Naive B cell (primary cell): Measurements from ENCODE around the gene PRPF4. TPM values are rescaled to one million over a fixed set of nuclear protein-coding genes. Genes with fewer than 3 reads are reported as not detected.
A peak's percentile ranks its signal among the peaks of the same experiment; 100 is the strongest.

ENCODE experiments used
- ATAC-seq, 2 donors: fragments of 150-1000 bp; cut with Tn5 transposase; 2 replicates each; pipeline ENCODE4 v1.10.0; 2021; ENCODE audit warnings: low read depth in 2 of 2, mild to moderate bottlenecking in 2 of 2, moderate library complexity in 2 of 2
- DNase-seq: peaks from one replicate; pipeline ENCODE4 v3.0.0; 2022
- H3K27ac Mint-ChIP-seq, 6 donors: one replicate each; pipeline ENCODE4 v1.8.0; 2020 to 2022; ENCODE audit warnings: mild to moderate bottlenecking in 6 of 6, mixed read lengths in 6 of 6, moderate library complexity in 5 of 6, inconsistent platforms in 2 of 6
- H3K27me3 Mint-ChIP-seq, 3 donors: one replicate each; pipeline ENCODE4 v1.8.0; 2021 to 2022; ENCODE audit warnings: mixed read lengths in 3 of 3, mild to moderate bottlenecking in 1 of 3
- H3K36me3 Mint-ChIP-seq, 2 donors: one replicate each; pipeline ENCODE4 v1.8.0; 2020 to 2022; ENCODE audit warnings: mixed read lengths in 2 of 2, inconsistent platforms in 1 of 2, mild to moderate bottlenecking in 1 of 2
- H3K4me1 Mint-ChIP-seq, 3 donors: one replicate each; pipeline ENCODE4 v1.8.0; 2020 to 2022; ENCODE audit warnings: mixed read lengths in 3 of 3, inconsistent platforms in 1 of 3, mild to moderate bottlenecking in 1 of 3, moderate library complexity in 1 of 3
- H3K4me3 Mint-ChIP-seq, 8 donors: one replicate each; pipeline ENCODE4 v1.8.0; 2020 to 2022; ENCODE audit warnings: mild to moderate bottlenecking in 8 of 8, mixed read lengths in 8 of 8, moderate library complexity in 8 of 8, inconsistent platforms in 2 of 8
- H3K9me3 Mint-ChIP-seq, 7 donors: one replicate each; pipeline ENCODE4 v1.8.0; 2020 to 2022; ENCODE audit warnings: mixed read lengths in 7 of 7, mild to moderate bottlenecking in 5 of 7, inconsistent platforms in 2 of 7, moderate library complexity in 1 of 7
- polyA plus RNA-seq, 6 donors: library from polyadenylated mRNA; unstranded; fragments of 300-500 nt; fragmentation: Illumina TruSeq; gene quantifications; one replicate each; pipeline ENCODE4 v1.2.3, GENCODE V29; 2021; ENCODE audit warnings: low read depth in 6 of 6

PRPF4 gene
- polyA plus RNA-seq, 6 donors from 2014 or later: 8.2 to 28.2 (median 22.4) TPM

GRCh38 chr9:113307396-113307975, 32.0 kb downstream of the PRPF4 start:
- H3K27ac Mint-ChIP-seq: no peak overlapping the region

GRCh38 chr9:113309204-113309813, 33.9 kb downstream of the PRPF4 start:
- H3K27me3 Mint-ChIP-seq: no peaks in the 10 kb centered on the region
- no peaks in the 10 kb centered on the region for H3K36me3 Mint-ChIP-seq
- no peaks in the 10 kb centered on the region for H3K9me3 Mint-ChIP-seq
- peak; percentile 6 for DNase-seq
- no peak overlapping the region for H3K4me3 Mint-ChIP-seq
- ATAC-seq: no peak
- no peak overlapping the region for H3K27ac Mint-ChIP-seq
- no peaks in the 10 kb centered on the region for H3K4me1 Mint-ChIP-seq

More at GRCh38 chr9:113307396-113307975, 32.0 kb downstream of the PRPF4 start:
- ATAC-seq: no peak
- no peaks in the 10 kb centered on the region for H3K4me1 Mint-ChIP-seq
- H3K36me3 Mint-ChIP-seq: no peaks in the 10 kb centered on the region
- H3K4me3 Mint-ChIP-seq: no peak overlapping the region
- DNase-seq: no peak
- no peaks in the 10 kb centered on the region for H3K9me3 Mint-ChIP-seq
- peaks cover 0 to 8% (median 0%) of the 10 kb centered on the region in 3 donors for H3K27me3 Mint-ChIP-seq

GRCh38 chr9:113310538-113310937, 35.1 kb downstream of the PRPF4 start:
- Mint-ChIP-seq H3K4me3 (no peak overlapping the region), H3K9me3 (no peaks in the 10 kb centered on the region), H3K4me1 (no peaks in the 10 kb centered on the region), H3K27ac (no peak overlapping the region), H3K36me3 (no peaks in the 10 kb centered on the region), H3K27me3 (no peaks in the 10 kb centered on the region)
- ATAC-seq (no peak), DNase-seq (no peak)

GRCh38 chr9:113311961-113312360, 36.5 kb downstream of the PRPF4 start:
- H3K27ac Mint-ChIP-seq: no peak overlapping the region
- H3K4me3 Mint-ChIP-seq: no peak overlapping the region
- H3K4me1 Mint-ChIP-seq: no peaks in the 10 kb centered on the region
- no peak for ATAC-seq
- no peaks in the 10 kb centered on the region for H3K27me3 Mint-ChIP-seq
- no peaks in the 10 kb centered on the region for H3K9me3 Mint-ChIP-seq
- DNase-seq: no peak
- no peaks in the 10 kb centered on the region for H3K36me3 Mint-ChIP-seq

GRCh38 chr9:113313261-113313660, 37.8 kb downstream of the PRPF4 start:
- Mint-ChIP-seq H3K27ac (no peak overlapping the region), H3K36me3 (no peaks in the 10 kb centered on the region), H3K9me3 (no peaks in the 10 kb centered on the region), H3K4me3 (no peak overlapping the region), H3K4me1 (no peaks in the 10 kb centered on the region), H3K27me3 (no peaks in the 10 kb centered on the region)
- ATAC-seq (no peak), DNase-seq (no peak)

- H3K36me3 Mint-ChIP-seq: no peaks in the 10 kb centered on the region
- no peak overlapping the region for H3K27ac Mint-ChIP-seq
- DNase-seq (no peak), ATAC-seq (no peak)
- H3K9me3 Mint-ChIP-seq: no peaks in the 10 kb centered on the region
- H3K4me1 Mint-ChIP-seq: no peaks in the 10 kb centered on the region
- no peaks in the 10 kb centered on the region for H3K27me3 Mint-ChIP-seq
- H3K4me3 Mint-ChIP-seq: no peak overlapping the region
These were observed 39.8 kb downstream of the PRPF4 start for GRCh38 chr9:113315231-113315630.

- Mint-ChIP-seq H3K27ac (no peak overlapping the region), H3K9me3 (no peaks in the 10 kb centered on the region), H3K4me1 (no peaks in the 10 kb centered on the region), H3K27me3 (no peaks in the 10 kb centered on the region), H3K4me3 (no peak overlapping the region), H3K36me3 (no peaks in the 10 kb centered on the region)
- ATAC-seq (no peak), DNase-seq (no peak)
These were observed 40.6 kb downstream of the PRPF4 start for GRCh38 chr9:113316030-113316429.

- no peaks in the 10 kb centered on the region for H3K27me3 Mint-ChIP-seq
- H3K4me1 Mint-ChIP-seq: no peaks in the 10 kb centered on the region
- ATAC-seq (no peak), DNase-seq (no peak)
- no peak overlapping the region for H3K4me3 Mint-ChIP-seq
- no peaks in the 10 kb centered on the region for H3K36me3 Mint-ChIP-seq
- no peaks in the 10 kb centered on the region for H3K9me3 Mint-ChIP-seq
- no peak overlapping the region for H3K27ac Mint-ChIP-seq
These were observed 42.3 kb downstream of the PRPF4 start for GRCh38 chr9:113317777-113318176.

GRCh38 chr9:113319054-113319453, 43.6 kb downstream of the PRPF4 start:
- H3K27ac Mint-ChIP-seq: no peak overlapping the region
- H3K9me3 Mint-ChIP-seq: no peaks in the 10 kb centered on the region
- no peaks in the 10 kb centered on the region for H3K36me3 Mint-ChIP-seq
- no peaks in the 10 kb centered on the region for H3K27me3 Mint-ChIP-seq
- no peaks in the 10 kb centered on the region for H3K4me1 Mint-ChIP-seq
- ATAC-seq (no peak), DNase-seq (no peak)
- H3K4me3 Mint-ChIP-seq: no peak overlapping the region

GRCh38 chr9:113320051-113320450, 44.6 kb downstream of the PRPF4 start:
- Mint-ChIP-seq H3K27me3 (no peaks in the 10 kb centered on the region), H3K4me3 (no peak overlapping the region), H3K4me1 (no peaks in the 10 kb centered on the region), H3K27ac (no peak overlapping the region), H3K36me3 (no peaks in the 10 kb centered on the region), H3K9me3 (no peaks in the 10 kb centered on the region)
- ATAC-seq (no peak), DNase-seq (no peak)

- H3K4me1 Mint-ChIP-seq: no peaks in the 10 kb centered on the region
- H3K4me3 Mint-ChIP-seq: no peak overlapping the region
- no peaks in the 10 kb centered on the region for H3K36me3 Mint-ChIP-seq
- H3K9me3 Mint-ChIP-seq: no peaks in the 10 kb centered on the region
- DNase-seq (no peak), ATAC-seq (no peak)
- H3K27me3 Mint-ChIP-seq: no peaks in the 10 kb centered on the region
- H3K27ac Mint-ChIP-seq: no peak overlapping the region
These were observed 47.2 kb downstream of the PRPF4 start for GRCh38 chr9:113322671-113323070.

- Mint-ChIP-seq H3K27me3 (no peaks in the 10 kb centered on the region), H3K9me3 (no peaks in the 10 kb centered on the region), H3K4me1 (no peaks in the 10 kb centered on the region), H3K27ac (peak overlapping the region in 1 of 6 donors; percentile 72), H3K36me3 (no peaks in the 10 kb centered on the region), H3K4me3 (no peak overlapping the region)
- no peak for ATAC-seq
- DNase-seq: no peak
These were observed 50.8 kb downstream of the PRPF4 start for GRCh38 chr9:113326230-113326629.

GRCh38 chr9:113328045-113328782, 52.8 kb downstream of the PRPF4 start:
- DNase-seq (no peak), ATAC-seq (no peak)
- H3K36me3 Mint-ChIP-seq: no peaks in the 10 kb centered on the region
- H3K27me3 Mint-ChIP-seq: no peaks in the 10 kb centered on the region
- no peaks in the 10 kb centered on the region for H3K9me3 Mint-ChIP-seq
- no peak overlapping the region for H3K27ac Mint-ChIP-seq
- no peak overlapping the region for H3K4me3 Mint-ChIP-seq
- H3K4me1 Mint-ChIP-seq: no peaks in the 10 kb centered on the region

- no peak overlapping the region for H3K27ac Mint-ChIP-seq
- H3K9me3 Mint-ChIP-seq: no peaks in the 10 kb centered on the region
- no peak for ATAC-seq
- DNase-seq: no peak
- no peaks in the 10 kb centered on the region for H3K36me3 Mint-ChIP-seq
- no peaks in the 10 kb centered on the region for H3K27me3 Mint-ChIP-seq
- H3K4me1 Mint-ChIP-seq: no peaks in the 10 kb centered on the region
- no peak overlapping the region for H3K4me3 Mint-ChIP-seq
These were observed 56.3 kb downstream of the PRPF4 start for GRCh38 chr9:113331780-113332179.
